Measurements from ENCODE around the gene ARRDC3. TPM values are rescaled to one million over a fixed set of nuclear protein-coding genes. Genes with fewer than 3 reads are reported as not detected.
A peak's percentile ranks its signal among the peaks of the same experiment; 100 is the strongest.
"Not testable (repeated sequence)": the region's sequence is repeated elsewhere in the genome, so short reads cannot be mapped to it uniquely, and the experiment has no call there.

ARRDC3 gene
- polyA plus RNA-seq, 4 donors: 114 to 201 (median 163) TPM

GRCh38 chr5:91361790-91362189, 21.3 kb downstream of the ARRDC3 start:
- no peak for DNase-seq (ENCODE audit: low read depth in 4 of 4, low spot score in 2 of 4)

DNA sequence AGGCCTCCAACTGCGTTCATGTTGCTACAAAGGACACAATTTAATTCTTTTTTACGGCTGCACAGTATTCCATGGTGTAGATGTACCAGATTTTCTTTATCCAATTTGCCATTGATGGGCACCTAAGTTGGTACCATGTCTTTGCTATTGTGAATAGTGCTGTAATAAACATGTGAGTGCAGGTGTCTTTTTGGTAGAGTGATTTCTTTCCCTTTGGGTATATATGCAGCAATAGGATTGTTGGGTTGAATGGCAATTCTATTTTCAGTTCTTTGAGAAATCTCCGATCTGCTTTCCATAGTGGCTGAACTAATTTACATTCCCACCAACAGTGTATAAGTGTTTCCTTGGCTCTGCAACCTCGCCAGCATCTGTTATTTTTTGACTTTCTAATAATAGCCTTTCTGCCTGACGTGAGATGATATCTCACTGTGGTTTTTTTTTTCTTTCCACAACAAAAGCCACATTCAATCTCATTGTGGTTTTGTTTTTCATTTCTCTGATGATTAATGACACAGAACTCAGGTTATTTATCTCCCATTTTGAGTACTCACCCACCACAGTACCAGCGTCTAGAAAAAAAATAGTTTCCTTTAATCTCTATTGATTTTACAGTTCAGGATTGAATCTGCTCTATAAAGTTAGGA, 21.9 kb downstream of the ARRDC3 start:
- no peak for DNase-seq (ENCODE audit: low read depth in 4 of 4, low spot score in 2 of 4)

- no peak for DNase-seq (ENCODE audit: low read depth in 4 of 4, low spot score in 2 of 4)
Observed at GRCh38 chr5:91359962-91360609, 23.0 kb downstream of the ARRDC3 start.

- no peak for DNase-seq (ENCODE audit: low read depth in 4 of 4, low spot score in 2 of 4)
Observed at GRCh38 chr5:91357806-91358205, 25.3 kb downstream of the ARRDC3 start.

DNA sequence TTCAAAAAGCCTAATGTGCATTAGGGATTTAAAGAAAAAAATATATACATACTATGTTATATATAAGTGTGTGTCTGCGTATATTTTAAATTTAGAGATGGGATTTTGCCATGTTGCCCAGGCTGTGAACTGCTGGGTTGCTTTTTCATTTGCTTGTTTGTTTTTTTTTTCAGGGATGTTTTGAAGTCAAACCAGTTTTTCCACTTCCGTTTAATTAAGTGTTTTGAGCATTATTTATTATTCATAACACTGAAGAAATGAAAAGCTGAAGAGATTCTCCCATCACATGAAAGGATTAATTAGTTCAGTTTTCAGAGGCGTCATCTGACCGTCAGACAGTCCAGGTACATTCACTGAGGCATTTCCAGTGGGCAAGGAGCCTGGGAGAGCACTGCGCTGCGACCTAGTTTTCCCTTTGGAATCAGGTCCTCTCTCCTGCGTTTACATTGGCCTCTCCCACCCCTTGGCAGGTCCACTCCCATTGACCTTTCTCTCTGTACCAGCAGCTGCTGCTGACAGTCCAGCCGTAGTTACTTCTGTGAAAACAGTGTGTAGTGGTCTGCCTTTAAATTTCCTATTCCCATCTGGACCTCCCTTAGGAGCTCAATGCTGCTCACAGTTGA, 26.0 kb downstream of the ARRDC3 start:
- DNase-seq (ENCODE audit: low read depth in 4 of 4, low spot score in 2 of 4): no peak

DNA sequence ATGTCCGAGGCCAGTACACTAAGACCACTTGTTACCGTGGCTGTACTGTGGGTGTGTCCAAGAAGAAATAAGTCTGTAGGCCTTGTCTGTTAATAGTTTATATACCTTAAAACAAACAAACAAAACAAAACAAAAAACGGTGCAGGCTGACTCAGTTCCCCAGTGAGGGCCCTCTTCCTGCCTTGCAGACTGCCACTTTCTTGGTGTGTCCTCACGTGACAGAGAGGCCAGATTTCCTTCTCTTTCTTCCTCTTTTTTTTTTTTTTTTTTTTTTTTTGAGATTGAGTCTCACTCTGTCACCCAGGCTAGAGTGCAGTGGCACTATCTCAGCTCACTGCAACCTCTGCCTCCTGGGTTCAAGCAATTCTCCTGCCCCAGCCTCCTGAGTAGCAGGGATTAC, 28.2 kb downstream of the ARRDC3 start:
- DNase-seq (ENCODE audit: low read depth in 4 of 4, low spot score in 2 of 4): not testable (repeated sequence)

- DNase-seq (ENCODE audit: low read depth in 4 of 4, low spot score in 2 of 4): no peak
Observed at GRCh38 chr5:91352831-91353695, 30.1 kb downstream of the ARRDC3 start.

GRCh38 chr5:91345461-91345860, 37.7 kb downstream of the ARRDC3 start:
- DNase-seq (ENCODE audit: low read depth in 4 of 4, low spot score in 2 of 4): peak in 1 of 4 donors; percentile 13

DNA sequence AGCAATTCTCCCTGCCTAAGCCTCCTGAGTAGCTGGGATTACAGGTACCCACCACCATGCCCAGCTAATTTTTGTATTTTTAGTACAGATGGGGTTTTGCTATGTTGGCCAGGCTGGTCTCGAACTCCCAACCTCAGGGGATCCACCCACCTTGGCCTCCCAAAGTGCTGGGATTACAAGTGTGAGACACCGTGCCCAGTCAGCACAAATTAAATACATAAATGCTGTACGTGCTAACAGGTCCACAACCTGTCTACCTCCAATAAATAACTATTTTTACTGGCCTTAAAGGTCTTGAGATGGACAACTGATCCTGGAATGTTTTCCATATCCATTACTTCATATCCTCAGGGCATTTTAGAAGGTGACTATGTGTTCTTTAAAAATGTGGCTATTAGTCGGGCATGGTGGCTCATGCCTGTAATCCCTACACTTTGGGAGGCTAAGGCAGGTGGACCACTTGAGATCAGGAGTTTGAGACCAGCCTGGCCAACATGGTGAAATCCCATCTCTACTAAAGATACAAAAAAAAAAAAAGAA, 38.4 kb downstream of the ARRDC3 start:
- DNase-seq (ENCODE audit: low read depth in 4 of 4, low spot score in 2 of 4): not testable (repeated sequence)

DNA sequence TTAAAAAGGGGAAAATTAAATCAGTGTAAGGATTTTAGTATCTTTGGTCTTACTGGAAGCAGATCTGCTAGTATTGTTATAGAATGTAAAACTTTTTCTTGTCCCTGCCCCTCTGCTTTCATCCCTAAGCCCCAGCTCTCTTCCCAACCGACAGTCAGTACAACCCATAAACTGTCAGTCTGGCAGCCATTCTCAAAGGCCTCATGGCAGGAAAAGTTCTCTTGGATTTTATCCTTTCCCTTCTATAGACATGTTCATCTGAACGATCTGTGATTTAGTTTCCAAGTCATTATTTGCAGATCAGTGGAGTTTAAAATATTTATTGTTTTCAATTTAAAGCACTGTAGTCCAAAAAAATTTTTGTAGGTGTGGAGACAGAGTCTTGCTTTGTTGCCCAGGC, 39.2 kb downstream of the ARRDC3 start:
- no peak for DNase-seq (ENCODE audit: low read depth in 4 of 4, low spot score in 2 of 4)

GRCh38 chr5:91342931-91343330, 40.2 kb downstream of the ARRDC3 start:
- not testable (repeated sequence) for DNase-seq (ENCODE audit: low read depth in 4 of 4, low spot score in 2 of 4)

GRCh38 chr5:91341154-91341553, 42.0 kb downstream of the ARRDC3 start:
- no peak for DNase-seq (ENCODE audit: low read depth in 4 of 4, low spot score in 2 of 4)

DNA sequence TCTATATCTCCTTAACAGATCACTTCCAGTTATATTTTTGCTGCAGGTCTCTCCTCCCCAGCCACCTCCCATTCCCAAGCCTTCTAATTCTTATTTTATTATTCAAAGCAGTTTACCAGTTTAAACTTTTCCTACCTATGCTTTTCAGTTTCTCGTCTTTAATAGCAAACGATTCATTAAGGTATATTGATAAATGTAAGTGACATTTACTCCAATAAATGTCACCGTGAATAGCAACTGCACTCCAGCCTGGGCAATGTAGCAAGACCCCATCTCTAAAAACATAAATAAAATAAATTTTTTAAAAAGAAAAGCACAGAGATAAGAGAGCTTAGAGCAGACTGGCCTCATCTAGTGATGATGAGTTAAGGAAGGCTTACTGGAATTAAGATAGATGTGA, 42.6 kb downstream of the ARRDC3 start:
- DNase-seq (ENCODE audit: low read depth in 4 of 4, low spot score in 2 of 4): no peak

- DNase-seq (ENCODE audit: low read depth in 4 of 4, low spot score in 2 of 4): no peak
Observed at GRCh38 chr5:91339063-91339705, 43.9 kb downstream of the ARRDC3 start.

DNA sequence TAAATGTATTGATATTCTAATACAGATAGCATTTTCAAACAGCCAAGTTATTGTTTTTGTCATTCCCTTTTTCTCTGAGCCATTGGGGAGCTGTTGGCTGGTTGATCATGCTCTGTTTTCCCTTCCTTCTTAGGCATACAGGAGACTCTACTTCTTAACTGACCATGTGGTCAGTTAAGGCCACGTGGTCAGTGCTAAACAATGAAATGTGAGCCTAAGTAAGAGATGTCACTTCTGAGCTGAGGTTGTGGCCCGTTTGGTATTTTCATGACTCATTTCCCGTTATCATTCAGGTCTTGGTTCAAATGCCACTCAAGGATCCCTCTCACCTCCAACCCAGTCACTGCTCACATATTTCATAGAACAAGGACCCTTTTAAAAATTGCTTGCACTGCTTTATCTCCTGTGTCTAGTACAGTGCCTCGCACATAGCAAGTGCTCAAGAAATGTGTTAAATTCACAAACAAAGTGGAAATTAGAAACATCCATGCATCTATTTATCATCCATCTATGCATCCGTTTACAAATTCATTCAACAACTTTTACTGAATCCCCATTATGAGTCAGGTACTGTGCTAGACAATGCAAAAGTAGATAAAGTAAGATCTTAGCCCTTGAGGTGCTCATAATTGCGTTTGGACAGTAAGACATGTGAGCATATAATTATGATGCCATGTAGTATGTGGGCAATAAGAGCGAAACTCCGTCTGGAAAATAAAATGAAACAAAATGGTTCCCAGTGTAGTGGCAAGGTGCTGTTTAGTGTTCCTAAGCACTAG, 50.7 kb downstream of the ARRDC3 start:
- no peak for DNase-seq (ENCODE audit: low read depth in 4 of 4, low spot score in 2 of 4)

GRCh38 chr5:91331705-91332104, 51.4 kb downstream of the ARRDC3 start:
- DNase-seq (ENCODE audit: low read depth in 4 of 4, low spot score in 2 of 4): no peak

DNA sequence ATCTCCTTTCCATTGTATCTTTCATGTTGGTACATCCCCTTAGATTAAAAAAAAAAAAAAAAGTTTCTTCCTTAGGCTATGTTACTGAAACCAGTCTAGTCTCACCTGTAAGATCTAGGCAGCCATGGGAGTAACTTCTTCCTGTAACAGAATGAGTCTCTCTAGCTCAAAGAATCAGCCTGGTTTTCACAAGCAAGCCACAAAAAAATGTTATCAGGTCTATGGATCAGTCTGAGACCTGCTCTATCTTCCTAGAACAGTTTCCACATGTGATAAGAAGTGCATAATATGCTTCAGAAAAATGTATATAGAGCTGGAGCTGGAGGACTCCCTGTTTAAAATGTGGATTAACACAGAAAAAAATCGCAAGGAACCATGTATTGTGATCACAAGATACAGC, 53.8 kb downstream of the ARRDC3 start:
- DNase-seq (ENCODE audit: low read depth in 4 of 4, low spot score in 2 of 4): no peak

DNA sequence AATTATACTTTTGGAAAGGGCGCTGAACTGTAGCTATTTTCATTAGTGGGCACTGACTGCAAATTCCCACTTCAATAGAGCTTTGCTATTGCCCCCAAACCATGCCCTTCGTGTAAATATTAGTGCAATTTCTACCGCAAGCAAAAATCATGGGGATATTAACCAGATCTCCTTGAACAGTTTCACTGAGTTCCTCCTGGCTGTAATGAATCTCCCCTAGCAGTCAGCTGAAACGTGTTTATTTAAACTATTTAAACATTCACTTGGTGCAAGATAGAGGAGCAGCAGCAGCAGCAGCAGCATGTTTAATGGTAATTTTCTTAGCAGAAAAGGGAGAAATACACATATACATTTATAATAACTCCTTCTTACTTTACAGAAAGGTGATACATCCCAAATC, 54.4 kb downstream of the ARRDC3 start:
- no peak for DNase-seq (ENCODE audit: low read depth in 4 of 4, low spot score in 2 of 4)

DNA sequence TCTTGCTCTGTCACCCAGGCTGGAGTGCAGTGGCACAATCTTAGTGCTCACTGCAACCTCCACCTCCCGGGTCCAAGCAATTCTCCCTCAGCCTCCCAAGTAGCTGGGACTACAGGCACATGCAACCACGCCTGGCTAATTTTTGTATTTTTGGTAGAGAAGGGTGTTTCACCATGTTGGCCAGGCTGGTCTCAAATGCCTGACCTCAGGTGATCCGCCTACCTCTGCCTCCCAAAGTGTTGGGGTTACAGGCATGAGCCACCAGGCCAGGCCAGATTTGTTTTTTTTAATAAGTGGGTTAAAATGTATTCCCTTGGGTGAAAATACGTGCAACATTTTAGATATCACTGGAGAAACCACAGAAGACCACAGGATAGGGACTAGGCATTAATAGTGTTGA, 60.1 kb downstream of the ARRDC3 start:
- DNase-seq (ENCODE audit: low read depth in 4 of 4, low spot score in 2 of 4): not testable (repeated sequence)

DNA sequence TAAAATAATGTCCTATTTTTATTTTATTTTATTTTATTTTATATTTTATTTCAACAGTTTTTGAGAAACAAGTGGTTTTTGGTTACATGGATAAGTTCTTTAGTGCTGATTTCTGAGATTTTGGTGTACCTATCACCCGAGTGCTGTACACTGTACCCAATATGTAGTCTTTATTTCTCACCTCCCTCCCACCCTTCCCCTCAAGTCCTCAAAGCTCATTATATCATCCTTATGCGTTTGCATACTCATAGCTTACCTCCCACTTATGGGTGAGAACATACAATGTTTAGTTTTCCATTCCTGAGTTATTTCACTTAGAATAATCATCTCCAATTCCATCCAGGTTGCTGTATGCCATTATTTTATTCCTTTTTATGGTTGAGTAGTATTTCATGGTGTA, 63.5 kb downstream of the ARRDC3 start:
- DNase-seq (ENCODE audit: low read depth in 4 of 4, low spot score in 2 of 4): no peak
